ENCODE data around the gene MED13L.

MED13L gene

GRCh38 chr12:116053479-116054200 lies 223.9 kb downstream of the MED13L start:
- no peak for TF ChIP-seq CTCF (IDR thresholded peaks at IDR 0.05)
- peak overlapping the region; percentile 49 for H3K27ac Mint-ChIP-seq
- no peaks in the 10 kb centered on the region for H3K27me3 Mint-ChIP-seq (ENCODE audit: low read depth, poor library complexity)
- H3K9me3 Mint-ChIP-seq: no peaks in the 10 kb centered on the region
- H3K4me1 Mint-ChIP-seq: peaks cover 24% of the 10 kb centered on the region
- H3K4me3 Mint-ChIP-seq: no peak overlapping the region
- DNase-seq: no peak
- H3K36me3 Mint-ChIP-seq (ENCODE audit: low read depth): no peaks in the 10 kb centered on the region

GRCh38 chr12:116050275-116050674 lies 227.2 kb downstream of the MED13L start:
- H3K27me3 Mint-ChIP-seq (ENCODE audit: low read depth, poor library complexity): no peaks in the 10 kb centered on the region
- no peak overlapping the region for H3K4me3 Mint-ChIP-seq
- no peaks in the 10 kb centered on the region for H3K36me3 Mint-ChIP-seq (ENCODE audit: low read depth)
- no peaks in the 10 kb centered on the region for H3K9me3 Mint-ChIP-seq
- no peak for DNase-seq
- H3K27ac Mint-ChIP-seq: no peak overlapping the region
- TF ChIP-seq CTCF (IDR thresholded peaks at IDR 0.05): no peak
- peaks cover 38% of the 10 kb centered on the region for H3K4me1 Mint-ChIP-seq

GRCh38 chr12:116048879-116049278 lies 228.6 kb downstream of the MED13L start:
- TF ChIP-seq CTCF (IDR thresholded peaks at IDR 0.05): no peak
- H3K27me3 Mint-ChIP-seq (ENCODE audit: low read depth, poor library complexity): no peaks in the 10 kb centered on the region
- H3K27ac Mint-ChIP-seq: no peak overlapping the region
- peaks cover 40% of the 10 kb centered on the region for H3K4me1 Mint-ChIP-seq
- H3K36me3 Mint-ChIP-seq (ENCODE audit: low read depth): no peaks in the 10 kb centered on the region
- no peaks in the 10 kb centered on the region for H3K9me3 Mint-ChIP-seq
- H3K4me3 Mint-ChIP-seq: no peak overlapping the region
- no peak for DNase-seq

- Mint-ChIP-seq H3K4me3 (no peak overlapping the region), H3K4me1 (peaks cover 33% of the 10 kb centered on the region), H3K27ac (no peak overlapping the region), H3K36me3 (ENCODE audit: low read depth) (peaks cover 9% of the 10 kb centered on the region), H3K27me3 (ENCODE audit: low read depth, poor library complexity) (no peaks in the 10 kb centered on the region), H3K9me3 (no peaks in the 10 kb centered on the region)
- no peak for DNase-seq
- TF ChIP-seq CTCF (IDR thresholded peaks at IDR 0.05): no peak
These were observed 231.5 kb downstream of the MED13L start for GRCh38 chr12:116046039-116046438.

- no peaks in the 10 kb centered on the region for H3K9me3 Mint-ChIP-seq
- peaks cover 18% of the 10 kb centered on the region for H3K36me3 Mint-ChIP-seq (ENCODE audit: low read depth)
- no peak overlapping the region for H3K4me3 Mint-ChIP-seq
- H3K4me1 Mint-ChIP-seq: peaks cover 29% of the 10 kb centered on the region
- no peak for TF ChIP-seq CTCF (IDR thresholded peaks at IDR 0.05)
- no peak for DNase-seq
- peak overlapping the region; percentile 47 for H3K27ac Mint-ChIP-seq
- no peaks in the 10 kb centered on the region for H3K27me3 Mint-ChIP-seq (ENCODE audit: low read depth, poor library complexity)
These were observed 232.3 kb downstream of the MED13L start for GRCh38 chr12:116045150-116045549.

All from nephron progenitor cell (in vitro differentiated cells).